ENCODE data around the gene ZNF783. TPM values are rescaled to one million over a fixed set of nuclear protein-coding genes. Genes with fewer than 3 reads are reported as not detected.
A peak's percentile ranks its signal among the peaks of the same experiment; 100 is the strongest.

The ZNF783 gene
- total RNA-seq (10 to 100 TPM; 11.5 to 12.0 TPM), polyA plus RNA-seq (ENCODE audit: insufficient read length in 6 of 6) (10 to 100 TPM; 12.5 to 21.9 (median 18.1) TPM)
- long read RNA-seq, donor 1: 0 reads
- long read RNA-seq, donor 2, full-length matches to known transcripts: 1 of 1 reads
- long read RNA-seq, donor 2, partial matches to known transcripts: 0 of 1 reads
- long read RNA-seq, donor 2, other reads (novel, unspliced or antisense): 0 of 1 reads
- long read RNA-seq, donor 3, full-length matches to known transcripts: 1 of 1 reads
- long read RNA-seq, donor 3, partial matches to known transcripts: 0 of 1 reads
- long read RNA-seq, donor 3, other reads (novel, unspliced or antisense): 0 of 1 reads
- long read RNA-seq, donor 4: 0 reads
- long read RNA-seq, donor 5, full-length matches to known transcripts: 2 of 2 reads
- long read RNA-seq, donor 5, partial matches to known transcripts: 0 of 2 reads
- long read RNA-seq, donor 5, other reads (novel, unspliced or antisense): 0 of 2 reads
- long read RNA-seq, donor 6: 0 reads
- long read RNA-seq, donor 7: 0 reads
- long read RNA-seq, donor 8, full-length matches to known transcripts: 1 of 1 reads
- long read RNA-seq, donor 8, partial matches to known transcripts: 0 of 1 reads
- long read RNA-seq, donor 8, other reads (novel, unspliced or antisense): 0 of 1 reads
- long read RNA-seq, donor 9: 0 reads
- long read RNA-seq, donor 10: 0 reads
- long read RNA-seq, donor 11: 0 reads
- long read RNA-seq, donor 12: 0 reads

GRCh38 chr7:149261829-149262617, at the start of gene ZNF783:
Gene ZNF783 (plus strand): TSS chr7:149262196. CDS start chr7:149262334, 138 bp downstream.
- DNase-seq: peak; percentile 88 to 98 (median 91)
- intact Hi-C loops (cut with DNase I): no loop called here

GRCh38 chr7:149214020-149214720, 47.8 kb upstream of the ZNF783 start:
- Histone ChIP-seq H3K27me3 (no peaks in the 10 kb centered on the region), H3K27ac (no peak overlapping the region), H3K4me1 (no peaks in the 10 kb centered on the region), H3K4me3 (no peak overlapping the region), H3K36me3 (peaks cover 0 to 100% of the 10 kb centered on the region in 2 donors), H3K9me3 (no peaks in the 10 kb centered on the region)
- intact Hi-C loops (cut with DNase I): no loop called here
- TF ChIP-seq CTCF (IDR thresholded peaks at IDR 0.05): no peak
- DNase-seq (no peak), ATAC-seq (no peak)

More at GRCh38 chr7:149261829-149262617, at the start of gene ZNF783:
- H3K9me3 ChIP-seq: no peaks in the 10 kb centered on the region
- peak; percentile 81 to 92 for TF ChIP-seq CTCF (IDR thresholded peaks at IDR 0.05)
- ATAC-seq: peak; percentile 97
- peaks cover 3 to 19% of the 10 kb centered on the region in 2 donors for H3K4me1 ChIP-seq
- no peaks in the 10 kb centered on the region for H3K27me3 ChIP-seq
- peak within 1 kb of the TSS; percentile 33 to 51 for H3K4me3 ChIP-seq
- peaks cover 0 to 21% of the 10 kb centered on the region in 2 donors for H3K36me3 ChIP-seq
- H3K27ac ChIP-seq: peak within 1 kb of the TSS; percentile 90 to 92

GRCh38 chr7:149216402-149216801, 45.6 kb upstream of the ZNF783 start:
- H3K36me3 ChIP-seq: peaks cover 0 to 100% of the 10 kb centered on the region in 2 donors
- no peak overlapping the region for H3K4me3 ChIP-seq
- no peak for TF ChIP-seq CTCF (IDR thresholded peaks at IDR 0.05)
- H3K4me1 ChIP-seq: no peaks in the 10 kb centered on the region
- intact Hi-C loops (cut with DNase I): no loop called here
- ATAC-seq: no peak
- H3K27me3 ChIP-seq: no peaks in the 10 kb centered on the region
- DNase-seq: no peak
- H3K27ac ChIP-seq: no peak overlapping the region
- H3K9me3 ChIP-seq: no peaks in the 10 kb centered on the region

- no peak for TF ChIP-seq CTCF (IDR thresholded peaks at IDR 0.05)
- no peak for ATAC-seq
- H3K36me3 ChIP-seq: peaks cover 0 to 100% of the 10 kb centered on the region in 2 donors
- no peaks in the 10 kb centered on the region for H3K4me1 ChIP-seq
- no peak overlapping the region for H3K4me3 ChIP-seq
- intact Hi-C loops (cut with DNase I): no loop called here
- H3K27me3 ChIP-seq: no peaks in the 10 kb centered on the region
- no peak overlapping the region for H3K27ac ChIP-seq
- H3K9me3 ChIP-seq: no peaks in the 10 kb centered on the region
- DNase-seq: no peak
These were observed 44.4 kb upstream of the ZNF783 start for GRCh38 chr7:149217570-149217969.
